Measurements from ENCODE around the gene TUBG1.
"Not testable (repeated sequence)": the region's sequence is repeated elsewhere in the genome, so short reads cannot be mapped to it uniquely, and the experiment has no call there.

Gene TUBG1

GRCh38 chr17:42627032-42627764, 17.7 kb downstream of the TUBG1 start:
- not testable (repeated sequence) for DNase-seq

GRCh38 chr17:42629411-42630009, 20.0 kb downstream of the TUBG1 start:
- no peak for DNase-seq

DNA sequence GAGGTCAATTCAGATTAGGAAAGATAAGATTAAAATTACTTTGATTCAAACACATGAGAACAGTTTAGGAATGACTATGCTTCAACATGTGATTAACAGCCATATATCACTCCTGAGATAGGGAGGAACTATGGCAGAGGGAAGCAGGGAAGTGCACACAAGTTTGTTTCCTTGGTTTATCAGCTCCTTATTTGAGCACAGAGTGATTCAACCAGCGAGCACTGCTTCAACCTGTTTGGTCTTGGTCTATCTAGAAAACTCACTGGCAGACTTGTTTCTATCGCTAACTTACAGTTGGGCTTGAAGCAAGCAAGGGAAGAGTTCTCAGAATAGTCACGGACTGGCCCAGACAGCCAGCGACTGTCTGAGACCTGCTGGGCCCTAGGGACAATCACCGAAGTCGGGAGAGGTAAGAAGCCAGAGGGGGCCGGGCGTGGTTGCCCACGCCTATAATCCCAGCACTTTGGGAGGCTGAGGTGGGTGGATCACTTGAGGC, 23.5 kb downstream of the TUBG1 start:
- DNase-seq, result no peak

- no peak for DNase-seq
Observed at GRCh38 chr17:42639525-42640113, 30.1 kb downstream of the TUBG1 start.

- no peak for DNase-seq
Observed at GRCh38 chr17:42640121-42640520, 30.6 kb downstream of the TUBG1 start.

DNA sequence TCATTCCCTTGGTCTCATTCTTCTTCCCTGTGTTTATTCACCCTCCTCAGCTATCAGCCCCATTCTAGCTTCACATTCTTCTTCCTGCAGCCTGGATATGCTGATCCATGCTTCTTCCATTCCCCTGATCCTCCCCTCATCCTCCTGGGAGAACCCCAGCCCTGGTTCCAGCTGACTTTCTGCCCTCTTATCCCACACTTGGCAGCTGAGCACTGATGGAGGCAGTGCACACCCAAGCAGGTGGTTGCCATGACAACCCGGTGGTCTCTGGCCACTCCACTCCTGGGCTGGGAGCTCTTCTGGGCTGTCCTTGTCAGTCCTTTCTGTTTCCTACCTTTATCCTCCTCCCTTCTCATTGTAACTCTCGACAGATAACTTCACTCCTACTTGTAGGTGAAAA, 32.9 kb downstream of the TUBG1 start:
- no peak for DNase-seq

- DNase-seq, result no peak
Observed at GRCh38 chr17:42647778-42648177, 38.3 kb downstream of the TUBG1 start.

GRCh38 chr17:42651392-42651791, 41.9 kb downstream of the TUBG1 start:
- no peak for DNase-seq

DNA sequence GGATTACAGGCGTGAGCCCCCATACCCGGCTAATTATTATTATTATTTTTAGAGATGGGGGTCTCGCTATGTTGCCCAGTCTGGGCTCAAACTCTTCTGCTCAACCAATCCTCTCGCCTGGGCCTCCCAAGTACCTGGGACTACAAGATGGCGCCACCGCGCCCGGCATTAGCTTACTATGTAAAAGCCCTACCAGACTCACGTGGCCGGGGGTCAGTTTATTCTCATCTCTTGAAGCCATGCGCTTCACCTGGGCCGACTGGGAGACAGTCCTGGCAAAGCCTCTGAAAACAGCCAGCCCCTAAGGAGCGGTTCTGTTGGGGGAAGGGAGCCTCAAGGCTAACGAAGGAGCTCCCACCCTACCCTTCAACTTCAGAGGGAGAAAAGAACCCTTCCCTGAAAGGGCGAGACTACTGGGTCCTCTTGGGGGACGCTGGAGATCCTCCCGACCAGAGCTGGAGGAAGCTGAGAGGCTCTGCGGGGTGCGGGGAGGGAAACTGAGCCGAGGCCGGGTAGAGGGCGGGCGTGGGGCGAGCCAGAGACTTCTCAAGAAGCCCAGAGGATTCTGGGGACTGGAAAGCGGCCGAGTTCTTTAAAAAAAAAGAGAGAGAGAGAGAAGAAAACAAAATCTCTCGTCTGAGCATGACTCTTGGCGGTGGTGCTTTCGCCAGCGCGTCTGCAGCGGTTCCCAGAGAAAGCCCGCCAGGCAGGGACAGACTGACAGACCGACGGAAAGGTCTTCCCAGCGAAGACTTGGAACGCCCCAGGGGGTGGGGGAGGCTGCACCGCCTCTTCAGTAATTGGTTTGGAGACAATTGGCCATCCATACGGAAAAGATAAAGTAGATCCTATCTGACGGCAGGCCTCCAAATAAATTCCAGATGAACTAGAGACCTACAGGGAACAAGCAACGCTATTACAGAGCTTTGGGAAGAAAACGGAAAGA, 44.0 kb downstream of the TUBG1 start:
- DNase-seq, result no peak

GRCh38 chr17:42655528-42655927, 46.0 kb downstream of the TUBG1 start:
- DNase-seq, result no peak

DNA sequence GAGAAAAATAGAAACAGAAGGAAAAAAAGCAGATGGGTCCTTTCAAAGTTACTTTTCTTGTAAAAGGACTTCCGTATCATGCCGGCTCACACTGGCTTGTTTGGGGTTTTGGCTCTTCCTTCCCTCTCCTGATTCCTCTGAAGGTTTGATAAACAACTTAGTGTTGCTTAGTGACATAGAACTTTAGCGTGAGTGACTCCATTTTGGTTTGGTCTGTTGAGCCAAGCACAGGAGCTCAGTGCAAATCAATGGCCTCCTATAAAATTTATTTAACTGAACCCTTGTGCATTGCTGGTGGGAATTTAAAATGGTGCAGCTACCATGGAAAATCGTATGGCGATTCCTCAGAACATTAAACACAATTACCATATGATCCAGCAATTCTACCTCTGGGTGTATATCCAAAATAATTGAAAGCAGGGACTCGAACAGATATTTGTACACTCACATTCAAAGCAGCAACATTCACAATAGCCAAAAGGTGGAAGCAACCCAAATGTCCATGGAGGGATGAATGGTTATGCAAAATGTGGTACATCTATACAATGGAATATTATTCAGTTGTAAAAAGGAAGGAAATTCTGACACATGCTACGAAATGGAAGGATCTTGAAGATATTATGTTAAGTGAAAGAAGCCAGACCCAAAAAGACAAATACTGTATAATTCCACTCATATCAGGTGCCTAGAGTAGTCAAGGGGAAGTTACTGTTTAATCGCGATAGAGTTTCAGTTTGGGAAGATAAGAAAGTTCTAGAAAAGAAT, 48.5 kb downstream of the TUBG1 start:
- no peak for DNase-seq

DNA sequence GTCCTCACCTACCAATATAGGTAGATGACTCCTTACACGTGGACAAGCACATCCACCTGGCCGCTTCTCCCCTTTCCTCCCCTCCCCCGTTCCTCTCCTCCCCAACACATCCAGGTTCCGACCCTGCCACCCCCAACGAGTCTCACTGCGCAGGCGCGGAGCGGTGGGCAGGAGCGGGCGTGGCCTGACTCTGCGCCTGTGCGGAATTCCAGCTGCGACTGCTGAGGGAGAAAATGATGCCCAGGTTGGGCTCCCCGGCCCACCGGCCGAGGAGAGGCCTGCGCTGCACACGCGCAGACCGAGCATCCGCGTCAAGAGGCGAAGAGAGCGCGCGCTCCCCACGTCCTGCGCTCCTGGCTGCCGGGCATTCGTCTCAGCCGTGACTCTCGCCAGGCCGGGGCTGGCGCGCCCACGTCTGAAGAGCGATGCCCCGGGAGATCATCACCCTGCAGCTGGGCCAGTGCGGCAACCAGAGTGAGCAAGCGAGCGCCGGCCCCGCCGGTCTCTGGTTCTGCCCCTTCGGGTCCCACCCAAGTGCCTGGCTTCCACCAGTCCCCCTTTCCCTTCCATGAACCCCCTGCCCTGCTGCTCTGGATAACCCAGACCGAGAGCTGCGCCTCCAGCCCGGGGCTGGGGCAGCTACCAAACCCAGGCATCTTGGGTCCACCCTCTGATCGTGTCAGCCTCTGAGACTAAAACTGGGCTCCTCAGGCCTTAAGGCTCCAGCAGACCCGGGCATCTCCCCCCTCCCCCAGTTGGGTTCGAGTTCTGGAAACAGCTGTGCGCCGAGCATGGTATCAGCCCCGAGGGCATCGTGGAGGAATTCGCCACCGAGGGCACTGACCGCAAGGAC, 49.8 kb downstream of the TUBG1 start, which contains the start of gene TUBG2:
TSS of gene TUBG2 (plus strand) at position 206 of the 853 bp plus-strand sequence. CDS start at position 426, 220 bp downstream.
- DNase-seq, result peak; percentile 93

DNA sequence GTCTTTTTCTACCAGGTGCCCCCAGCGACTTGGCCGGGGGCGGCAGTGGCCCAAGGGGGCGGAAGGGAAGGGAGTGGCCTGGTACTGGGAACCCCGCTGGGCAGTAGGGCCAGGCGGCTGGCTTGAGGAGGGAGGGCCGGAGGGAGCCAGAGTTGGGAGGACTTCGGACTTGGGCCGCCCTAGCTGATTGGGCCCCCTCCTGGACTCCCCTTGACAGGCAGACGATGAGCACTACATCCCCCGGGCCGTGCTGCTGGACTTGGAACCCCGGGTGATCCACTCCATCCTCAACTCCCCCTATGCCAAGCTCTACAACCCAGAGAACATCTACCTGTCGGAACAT, 50.4 kb downstream of the TUBG1 start:
- not testable (repeated sequence) for DNase-seq

- no peak for DNase-seq
Observed at GRCh38 chr17:42660692-42661345, 51.3 kb downstream of the TUBG1 start.
